ENCODE measurements around the gene ATP2B1. TPM values are rescaled to one million over a fixed set of nuclear protein-coding genes. Genes with fewer than 3 reads are reported as not detected.
A peak's percentile ranks its signal among the peaks of the same experiment; 100 is the strongest.

The ATP2B1 gene
- total and polyA plus RNA-seq, 2 of the 13 experiments (the other 11 are each of a cell fraction or from before 2014, with no cell fraction given): 12.1 to 60.2 TPM

GRCh38 chr12:89551747-89552146 lies 156.9 kb downstream of the ATP2B1 start:
- Histone ChIP-seq H3K4me3 (replicated peaks in 1 of 3; ENCODE audit: insufficient read depth in 1 of 3, low read depth in 2 of 3, low read length in 3 of 3) (no peak overlapping the region), H3K36me3 (replicated peaks in 1 of 2; ENCODE audit: control insufficient read depth in 1 of 2, insufficient read depth in 2 of 2, low read length in 2 of 2) (no peaks in the 10 kb centered on the region), H3K27ac (ENCODE audit: extremely low read length, insufficient read depth, low read length) (no peak overlapping the region), H2AFZ (ENCODE audit: low read length) (no peak overlapping the region), H3K4me2 (ENCODE audit: low read depth, low read length) (no peak overlapping the region), H3K27me3 (ENCODE audit: control insufficient read depth in 1 of 2, insufficient read depth in 2 of 2, low read length in 2 of 2) (no peaks in the 10 kb centered on the region), H3K9me3 (ENCODE audit: low read length) (no peaks in the 10 kb centered on the region), H3K9ac (ENCODE audit: insufficient read depth, low read depth, low read length) (no peak overlapping the region), H3K4me1 (ENCODE audit: insufficient read depth, low read length) (no peaks in the 10 kb centered on the region), H4K20me1 (ENCODE audit: insufficient read depth, low read length) (no peaks in the 10 kb centered on the region), H3K79me2 (ENCODE audit: insufficient read depth, low read length) (no peaks in the 10 kb centered on the region)
- BruUV-seq (replicated peaks): no TSS peak
- TF ChIP-seq FOXC1 (CRISPR knock-in tag; IDR thresholded peaks at IDR 0.05; ENCODE audit: borderline replicate concordance) (no peak), KDM3A (CRISPR knock-in tag; IDR thresholded peaks at IDR 0.05; ENCODE audit: low read depth) (no peak), ZNF878 (CRISPR knock-in tag; IDR thresholded peaks at IDR 0.05) (no peak), NFKB2 (CRISPR knock-in tag; IDR thresholded peaks at IDR 0.05; ENCODE audit: borderline replicate concordance) (no peak), ZNF3 (CRISPR knock-in tag; IDR thresholded peaks at IDR 0.05) (no peak), STAG1 (CRISPR knock-in tag; IDR thresholded peaks at IDR 0.05) (0 out of 2 replicates have a peak, but pooled peaks have one; percentile 27), MBNL3 (CRISPR knock-in tag; conservative IDR thresholded peaks at IDR 0.05) (no peak)
- in situ Hi-C loops (cut with HindIII; ENCODE audit: extremely low pct_ligation_motif_present, low pct_unique_long_range_greater_than_20kb): no loop called here
- POLR2A ChIA-PET: no interaction called here
- CTCF ChIA-PET (ENCODE audit: low intra/inter-chr PET ratio, low total read pairs): no interaction called here
- FAIRE-seq (no peak), DNase-seq (ENCODE audit: low spot score) (no peak), ATAC-seq (no peak)
- intact Hi-C loops (cut with micrococcal nuclease; ENCODE audit: unreplicated experiment): no loop called here
- WGBS (ENCODE audit: low lambda C conversion rate): 56% methylated on average over 2 of the region's 2 CpGs

- TF ChIP-seq ARNTL (CRISPR knock-in tag; IDR thresholded peaks at IDR 0.05): no peak
- no peak for TF ChIP-seq DDIT3 (CRISPR knock-in tag; IDR thresholded peaks at IDR 0.05)
- Histone ChIP-seq H3K4me3 (replicated peaks in 1 of 3; ENCODE audit: insufficient read depth in 1 of 3, low read depth in 2 of 3, low read length in 3 of 3) (no peak overlapping the region), H3K9me3 (ENCODE audit: low read length) (no peaks in the 10 kb centered on the region), H3K27ac (ENCODE audit: extremely low read length, insufficient read depth, low read length) (no peak overlapping the region), H4K20me1 (ENCODE audit: insufficient read depth, low read length) (no peaks in the 10 kb centered on the region; the same call in 1 of the 2 replicates), H3K9ac (ENCODE audit: insufficient read depth, low read depth, low read length) (no peak overlapping the region), H3K79me2 (ENCODE audit: insufficient read depth, low read length) (no peaks in the 10 kb centered on the region), H2AFZ (ENCODE audit: low read length) (no peak overlapping the region), H3K27me3 (ENCODE audit: control insufficient read depth in 1 of 2, insufficient read depth in 2 of 2, low read length in 2 of 2) (no peaks in the 10 kb centered on the region), H3K36me3 (replicated peaks in 1 of 2; ENCODE audit: control insufficient read depth in 1 of 2, insufficient read depth in 2 of 2, low read length in 2 of 2) (no peaks in the 10 kb centered on the region), H3K4me2 (ENCODE audit: low read depth, low read length) (no peak overlapping the region), H3K4me1 (ENCODE audit: insufficient read depth, low read length) (peaks cover 11% of the 10 kb centered on the region)
- CTCF ChIA-PET (ENCODE audit: low intra/inter-chr PET ratio, low total read pairs): no interaction called here
- no peak for ATAC-seq
- POLR2A ChIA-PET: interaction anchor here (1.1 kb wide), 1 partner anchor 162 kb away, joined by 5 read pairs; the partner anchor contains the start of gene ATP2B1
- no peak for FAIRE-seq
- no TSS peak for BruUV-seq (replicated peaks)
- in situ Hi-C loops (cut with HindIII; ENCODE audit: extremely low pct_ligation_motif_present, low pct_unique_long_range_greater_than_20kb) (loop anchor here (10.0 to 25.0 kb wide), 2 partner anchors 158 to 415 kb away; partner anchors contain the start of gene ATP2B1), intact Hi-C loops (cut with micrococcal nuclease; ENCODE audit: unreplicated experiment) (no loop called here)
- no peak for DNase-seq (ENCODE audit: low spot score)
- WGBS (ENCODE audit: low lambda C conversion rate): 51% methylated on average over 4 of the region's 4 CpGs
These were observed 161.5 kb downstream of the ATP2B1 start for GRCh38 chr12:89547101-89547500.
